ENCODE results near the gene CYBA. TPM values are rescaled to one million over a fixed set of nuclear protein-coding genes. Genes with fewer than 3 reads are reported as not detected.
A peak's percentile ranks its signal among the peaks of the same experiment; 100 is the strongest.

The CYBA gene
- total and polyA plus RNA-seq, 2 of the 13 experiments (the other 11 are each of a cell fraction or from before 2014, with no cell fraction given): 196 to 250 TPM

GRCh38 chr16:88618182-88618955 is 32.5 kb downstream of the CYBA start (continued):
- TF ChIP-seq ZNF275 (CRISPR knock-in tag; IDR thresholded peaks at IDR 0.05; ENCODE audit: borderline replicate concordance) (no peak), SIN3A (IDR thresholded peaks at IDR 0.05; ENCODE audit: borderline replicate concordance, low read depth, low read length) (peak; percentile 20; the same call in 1 of the 2 replicates), NR2F1 (CRISPR knock-in tag; IDR thresholded peaks at IDR 0.05) (peak; percentile 85 to 95; a peak in 3 of 4 replicates), MXI1 (IDR thresholded peaks at IDR 0.05; ENCODE audit: borderline replicate concordance, low read depth, low read length) (peak; percentile 86; the same call in 1 of the 3 replicates), EP300 (IDR thresholded peaks at IDR 0.05; ENCODE audit: low read depth in 2 of 2, low read length in 2 of 2) (peak in 1 of 2 experiments; percentile 53; a peak in 1 of 4 replicates), EP300 (CRISPR knock-in tag; IDR thresholded peaks at IDR 0.05; ENCODE audit: borderline replicate concordance) (peak; percentile 20; the same call in 1 of the 2 replicates), KLF6 (CRISPR knock-in tag; IDR thresholded peaks at IDR 0.05) (peak; percentile 66; the same call in 1 of the 2 replicates), CREB1 (IDR thresholded peaks at IDR 0.05) (no peak), CREB1 (CRISPR knock-in tag; IDR thresholded peaks at IDR 0.05) (no peak), ZFP91 (CRISPR knock-in tag; IDR thresholded peaks at IDR 0.05; ENCODE audit: borderline replicate concordance) (no peak; the same call in 1 of the 2 replicates), SALL2 (CRISPR knock-in tag; IDR thresholded peaks at IDR 0.05) (0 out of 2 replicates have a peak, but pooled peaks have one; percentile 52), ZNF777 (CRISPR knock-in tag; IDR thresholded peaks at IDR 0.05) (0 out of 2 replicates have a peak, but pooled peaks have one; percentile 7), NCOA5 (CRISPR knock-in tag; IDR thresholded peaks at IDR 0.05) (no peak), SMARCE1 (IDR thresholded peaks at IDR 0.05; ENCODE audit: borderline replicate concordance) (no peak), TAF15 (IDR thresholded peaks at IDR 0.05; ENCODE audit: low read depth, low read length, poor library complexity, severe bottlenecking) (no peak), THAP7 (CRISPR knock-in tag; IDR thresholded peaks at IDR 0.05) (peak; percentile 31; the same call in 1 of the 2 replicates), ZBTB20 (CRISPR knock-in tag; IDR thresholded peaks at IDR 0.05; ENCODE audit: borderline replicate concordance, low read depth) (no peak), ZBTB37 (CRISPR knock-in tag; IDR thresholded peaks at IDR 0.05) (peak; percentile 74; the same call in 1 of the 2 replicates), CAMTA2 (CRISPR knock-in tag; IDR thresholded peaks at IDR 0.05; ENCODE audit: borderline replicate concordance) (0 out of 2 replicates have a peak, but pooled peaks have one; percentile 51)
